K562 (cell line): ENCODE data around the gene SYVN1. TPM values are rescaled to one million over a fixed set of nuclear protein-coding genes. Genes with fewer than 3 reads are reported as not detected.
A peak's percentile ranks its signal among the peaks of the same experiment; 100 is the strongest.

Source experiments
- ATF1 ChIP-seq, 2 experiments: fragments of 450-650 bp in 1 of 2; IDR thresholded peaks; 2 replicates each; pipeline ENCODE4 v1.6.1; 2016; ENCODE audit warnings: missing compliant biosample characterization in 1 of 2, missing genetic modification characterization in 1 of 2
- CHD2 ChIP-seq: IDR thresholded peaks from 2 replicates; pipeline ENCODE4 v1.6.1; 2011; ENCODE audit warnings: low read depth, low read length
- ETV5 ChIP-seq: sonication (generic); formaldehyde crosslinking; IDR thresholded peaks from 2 replicates; pipeline ENCODE4 v1.4.0; 2020; ENCODE audit warnings: low read depth, mild to moderate bottlenecking, missing genetic modification reagents
- IFI16 ChIP-seq: fragments of 250-450 bp; sonication (Bioruptor Pico); IDR thresholded peaks from 2 replicates; pipeline ENCODE4 v2.1.2; 2022; ENCODE audit warnings: mild to moderate bottlenecking, inconsistent platforms
- KLF16 ChIP-seq: IDR thresholded peaks from 2 replicates; pipeline ENCODE4 v1.6.1; 2016; ENCODE audit warnings: antibody characterized with exemption
- L3MBTL2 ChIP-seq: fragments of 450-650 bp; IDR thresholded peaks from 2 replicates; pipeline ENCODE4 v1.6.1; 2016; ENCODE audit warnings: mild to moderate bottlenecking, moderate library complexity
- MAFK ChIP-seq: IDR thresholded peaks from 2 replicates; pipeline ENCODE4 v1.6.1; 2011; ENCODE audit warnings: low read length, improper control_type of control experiment
- MEF2D ChIP-seq: conservative IDR thresholded peaks from 2 replicates; pipeline ENCODE4 v1.6.1; 2016; ENCODE audit warnings: low read depth, missing genetic modification characterization, missing compliant biosample characterization
- NFIC ChIP-seq: fragments of 450-650 bp; IDR thresholded peaks from 2 replicates; pipeline ENCODE4 v1.6.1; 2017; ENCODE audit warnings: mild to moderate bottlenecking, inconsistent platforms
- PURB ChIP-seq: sonication (generic); formaldehyde crosslinking; IDR thresholded peaks from 2 replicates; pipeline ENCODE4 v1.9.0; 2021; ENCODE audit warnings: low read depth, mild to moderate bottlenecking, missing genetic modification reagents
- RBM25 ChIP-seq: fragments of 200-400 bp; formaldehyde crosslinking; IDR thresholded peaks from 2 replicates; pipeline ENCODE4 v1.6.1; 2018; ENCODE audit warnings: low read length, low read depth, moderate library complexity; ENCODE audit not compliant: severe bottlenecking
- SIRT6 ChIP-seq: IDR thresholded peaks from one replicate; pipeline ENCODE4 v1.6.1; 2012; ENCODE audit warnings: low read depth, mild to moderate bottlenecking, control low read depth, inconsistent platforms, low read length, moderate library complexity
- SPI1 ChIP-seq: IDR thresholded peaks from 2 replicates; pipeline ENCODE4 v1.6.1; 2011; ENCODE audit warnings: low read depth, low read length, control low read depth, borderline replicate concordance
- SRSF7 ChIP-seq: fragments of 200-400 bp; formaldehyde crosslinking; optimal IDR thresholded peaks from 2 replicates; pipeline ENCODE3; 2017; ENCODE audit warnings: mild to moderate bottlenecking, low read depth, low read length
- STAT5B ChIP-seq: fragments of 250-450 bp; sonication (Bioruptor Pico); IDR thresholded peaks from 2 replicates; pipeline ENCODE4 v1.8.0; 2021; ENCODE audit warnings: mild to moderate bottlenecking, inconsistent platforms
- ZNF217 ChIP-seq: sonication (generic); formaldehyde crosslinking; IDR thresholded peaks from 2 replicates; pipeline ENCODE4 v1.8.0; 2022; ENCODE audit warnings: mild to moderate bottlenecking, missing genetic modification reagents
- ZNF239 ChIP-seq: fragments of 250-450 bp; sonication (Bioruptor Pico); IDR thresholded peaks from 2 replicates; pipeline ENCODE4 v1.4.0; 2020; ENCODE audit warnings: mild to moderate bottlenecking
- ZNF263 ChIP-seq: sonication (generic); formaldehyde crosslinking; IDR thresholded peaks from 2 replicates; pipeline ENCODE4 v1.8.0; 2022; ENCODE audit warnings: mild to moderate bottlenecking, missing genetic modification reagents, borderline replicate concordance
- ZNF79 ChIP-seq: fragments of 250-450 bp; sonication (Bioruptor Pico); IDR thresholded peaks from 2 replicates; pipeline ENCODE4 v1.4.0; 2020; ENCODE audit warnings: low read depth, mild to moderate bottlenecking, moderate library complexity
- polyA plus RNA-seq, 8 experiments: library from polyadenylated mRNA; depleted of rRNA in 4 of 8; stranded (reverse) in 5 of 8; unstranded in 3 of 8; fragments of >200 nt; fragmentation: Nextera tagmentation in 2 of 8; fragmentation: Illumina TruSeq in 1 of 8; extraction: Ambion mirVana in 2 of 8; extraction: Trizol in 1 of 8; gene quantifications; 2 replicates each; pipeline versions ENCODE4 v1.2.1 to v1.2.3, GENCODE V29; 2011 to 2014; ENCODE audit warnings: inconsistent platforms in 1 of 8, missing spikeins in 1 of 8
- total RNA-seq, 7 experiments: library from RNA; depleted of rRNA in 6 of 7; stranded (reverse); fragments of >200 nt in 6 of 7; fragmentation: Illumina TruSeq in 2 of 7; extraction: Trizol in 2 of 7; gene quantifications; 2 replicates each; pipeline versions ENCODE4 v1.2.1 to v1.2.3, GENCODE V29; 2011 to 2021; ENCODE audit warnings: low replicate concordance in 1 of 7
- TF ChIP-seq, protein P1 (sequence below): fragments of 150-350 bp; IDR thresholded peaks from 2 replicates; pipeline ENCODE4 v1.6.1; 2014; ENCODE audit warnings: low read depth, mild to moderate bottlenecking, low read length, borderline replicate concordance
- TF ChIP-seq, protein P2 (sequence below): fragments of 250-450 bp; sonication (Bioruptor Pico); IDR thresholded peaks from 2 replicates; pipeline ENCODE4 v1.5.0; 2020; ENCODE audit warnings: mild to moderate bottlenecking
- TF ChIP-seq, protein P3 (sequence below): fragments of 250-450 bp; sonication (Bioruptor Pico); IDR thresholded peaks from 2 replicates; pipeline ENCODE4 v1.4.0; 2020; ENCODE audit warnings: mild to moderate bottlenecking

The SYVN1 gene
- total and polyA plus RNA-seq, 9 of the 15 experiments (the other 6 are each of a cell fraction or from before 2014, with no cell fraction given) = 0.41 to 47.4 (median 9.9) TPM

DNA sequence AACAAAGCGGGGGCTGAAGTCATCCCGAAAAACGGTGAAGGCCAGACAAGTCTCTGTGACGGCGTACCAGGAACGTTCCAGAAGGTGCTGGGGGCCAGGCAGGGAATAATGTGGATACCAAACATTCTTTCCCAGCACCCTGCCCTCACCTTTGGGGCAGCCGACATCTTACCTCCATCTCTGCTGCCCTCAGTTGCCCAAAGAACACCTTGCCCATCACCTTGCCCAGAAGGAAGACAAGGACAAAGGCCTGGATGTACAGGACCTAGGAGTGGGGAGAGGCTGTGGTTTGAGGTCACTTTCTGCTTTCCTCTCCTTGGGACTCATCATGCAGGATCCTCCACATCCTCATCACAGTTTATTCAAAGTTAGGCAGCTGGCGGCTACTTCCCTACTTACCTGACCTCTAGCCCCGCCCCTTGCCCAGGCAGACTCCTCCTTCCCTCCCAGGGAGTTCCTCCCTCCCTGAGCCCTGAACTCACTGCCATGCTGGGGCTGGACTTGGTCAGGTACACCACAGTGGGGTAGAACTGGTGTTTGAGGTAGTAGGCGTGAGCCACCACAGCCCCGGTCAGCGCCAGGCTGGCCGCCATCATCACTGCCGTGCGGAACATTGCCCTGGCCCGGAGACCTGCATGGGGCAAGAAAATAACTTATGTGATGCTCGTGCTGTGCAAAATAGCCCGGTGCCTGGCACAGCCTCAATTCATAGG lies 1.2 kb downstream of the SYVN1 start (continued):
- peak; percentile 84; the same call in 1 of the 2 replicates for TF ChIP-seq SPI1
- TF ChIP-seq STAT5B (CRISPR knock-in tag) = no peak
- TF ChIP-seq RBM25 = no peak
- TF ChIP-seq NFIC = 0 out of 2 replicates have a peak, but pooled peaks have one; percentile 4
- no peak for TF ChIP-seq ZNF239 (CRISPR knock-in tag)
- TF ChIP-seq IFI16 = no peak
- TF ChIP-seq ATF1 (CRISPR knock-in tag; IDR thresholded peaks at IDR 0.05) = no peak
- no peak for TF ChIP-seq ATF1 (tag; IDR thresholded peaks at IDR 0.05)
- TF ChIP-seq L3MBTL2 = no peak
- TF ChIP-seq ZNF263 (CRISPR knock-in tag) = no peak
- no peak for TF ChIP-seq SRSF7
- TF ChIP-seq, protein P1, sequence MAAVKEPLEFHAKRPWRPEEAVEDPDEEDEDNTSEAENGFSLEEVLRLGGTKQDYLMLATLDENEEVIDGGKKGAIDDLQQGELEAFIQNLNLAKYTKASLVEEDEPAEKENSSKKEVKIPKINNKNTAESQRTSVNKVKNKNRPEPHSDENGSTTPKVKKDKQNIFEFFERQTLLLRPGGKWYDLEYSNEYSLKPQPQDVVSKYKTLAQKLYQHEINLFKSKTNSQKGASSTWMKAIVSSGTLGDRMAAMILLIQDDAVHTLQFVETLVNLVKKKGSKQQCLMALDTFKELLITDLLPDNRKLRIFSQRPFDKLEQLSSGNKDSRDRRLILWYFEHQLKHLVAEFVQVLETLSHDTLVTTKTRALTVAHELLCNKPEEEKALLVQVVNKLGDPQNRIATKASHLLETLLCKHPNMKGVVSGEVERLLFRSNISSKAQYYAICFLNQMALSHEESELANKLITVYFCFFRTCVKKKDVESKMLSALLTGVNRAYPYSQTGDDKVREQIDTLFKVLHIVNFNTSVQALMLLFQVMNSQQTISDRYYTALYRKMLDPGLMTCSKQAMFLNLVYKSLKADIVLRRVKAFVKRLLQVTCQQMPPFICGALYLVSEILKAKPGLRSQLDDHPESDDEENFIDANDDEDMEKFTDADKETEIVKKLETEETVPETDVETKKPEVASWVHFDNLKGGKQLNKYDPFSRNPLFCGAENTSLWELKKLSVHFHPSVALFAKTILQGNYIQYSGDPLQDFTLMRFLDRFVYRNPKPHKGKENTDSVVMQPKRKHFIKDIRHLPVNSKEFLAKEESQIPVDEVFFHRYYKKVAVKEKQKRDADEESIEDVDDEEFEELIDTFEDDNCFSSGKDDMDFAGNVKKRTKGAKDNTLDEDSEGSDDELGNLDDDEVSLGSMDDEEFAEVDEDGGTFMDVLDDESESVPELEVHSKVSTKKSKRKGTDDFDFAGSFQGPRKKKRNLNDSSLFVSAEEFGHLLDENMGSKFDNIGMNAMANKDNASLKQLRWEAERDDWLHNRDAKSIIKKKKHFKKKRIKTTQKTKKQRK = no peak
- TF ChIP-seq, protein P2, sequence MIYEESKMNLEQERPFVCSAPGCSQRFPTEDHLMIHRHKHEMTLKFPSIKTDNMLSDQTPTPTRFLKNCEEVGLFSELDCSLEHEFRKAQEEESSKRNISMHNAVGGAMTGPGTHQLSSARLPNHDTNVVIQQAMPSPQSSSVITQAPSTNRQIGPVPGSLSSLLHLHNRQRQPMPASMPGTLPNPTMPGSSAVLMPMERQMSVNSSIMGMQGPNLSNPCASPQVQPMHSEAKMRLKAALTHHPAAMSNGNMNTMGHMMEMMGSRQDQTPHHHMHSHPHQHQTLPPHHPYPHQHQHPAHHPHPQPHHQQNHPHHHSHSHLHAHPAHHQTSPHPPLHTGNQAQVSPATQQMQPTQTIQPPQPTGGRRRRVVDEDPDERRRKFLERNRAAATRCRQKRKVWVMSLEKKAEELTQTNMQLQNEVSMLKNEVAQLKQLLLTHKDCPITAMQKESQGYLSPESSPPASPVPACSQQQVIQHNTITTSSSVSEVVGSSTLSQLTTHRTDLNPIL (CRISPR knock-in tag) = no peak
- TF ChIP-seq ETV5 (CRISPR knock-in tag) = 0 out of 2 replicates have a peak, but pooled peaks have one; percentile 44
- no peak for TF ChIP-seq SIRT6
- TF ChIP-seq KLF16 = no peak
- TF ChIP-seq CHD2 = no peak
- no peak for TF ChIP-seq MEF2D (tag)
- TF ChIP-seq ZNF79 = no peak
- no peak for TF ChIP-seq PURB (CRISPR knock-in tag)
- TF ChIP-seq, protein P3, sequence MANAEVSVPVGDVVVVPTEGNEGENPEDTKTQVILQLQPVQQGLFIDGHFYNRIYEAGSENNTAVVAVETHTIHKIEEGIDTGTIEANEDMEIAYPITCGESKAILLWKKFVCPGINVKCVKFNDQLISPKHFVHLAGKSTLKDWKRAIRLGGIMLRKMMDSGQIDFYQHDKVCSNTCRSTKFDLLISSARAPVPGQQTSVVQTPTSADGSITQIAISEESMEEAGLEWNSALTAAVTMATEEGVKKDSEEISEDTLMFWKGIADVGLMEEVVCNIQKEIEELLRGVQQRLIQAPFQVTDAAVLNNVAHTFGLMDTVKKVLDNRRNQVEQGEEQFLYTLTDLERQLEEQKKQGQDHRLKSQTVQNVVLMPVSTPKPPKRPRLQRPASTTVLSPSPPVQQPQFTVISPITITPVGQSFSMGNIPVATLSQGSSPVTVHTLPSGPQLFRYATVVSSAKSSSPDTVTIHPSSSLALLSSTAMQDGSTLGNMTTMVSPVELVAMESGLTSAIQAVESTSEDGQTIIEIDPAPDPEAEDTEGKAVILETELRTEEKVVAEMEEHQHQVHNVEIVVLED (CRISPR knock-in tag) = no peak
- TF ChIP-seq ZNF217 (CRISPR knock-in tag) = no peak
- TF ChIP-seq MAFK = no peak
